Activated CD4-positive, alpha-beta T cell treated with anti-CD3 and anti-CD28 coated beads for 36 hours (primary cell): Measurements from ENCODE around the gene ERGIC3. TPM values are rescaled to one million over a fixed set of nuclear protein-coding genes. Genes with fewer than 3 reads are reported as not detected.
"Not testable (repeated sequence)": the region's sequence is repeated elsewhere in the genome, so short reads cannot be mapped to it uniquely, and the experiment has no call there.

ENCODE experiments used
- ATAC-seq: fragments of 200-7000 bp; cut with Tn5 transposase; one replicate; pipeline ENCODE4 v1.10.0; 2021; ENCODE audit warnings: mild to moderate bottlenecking, moderate library complexity
- CTCF ChIA-PET: fragments of 350-600 bp; sonication (Branson Sonifier 250); formaldehyde crosslinking; loops from one replicate; lab custom pipeline; 2021; ENCODE audit warnings: antibody characterized with exemption; lab: Charles Lee
- POLR2A ChIA-PET: fragments of 350-600 bp; sonication (Branson Sonifier 250); formaldehyde crosslinking; loops from one replicate; lab custom pipeline; 2021; ENCODE audit warnings: antibody characterized with exemption, inconsistent platforms; lab: Charles Lee
- DNase-seq: peaks from one replicate; pipeline ENCODE4 v3.0.0-alpha.2; 2020
- H3K27ac Mint-ChIP-seq: one replicate; pipeline ENCODE4 v1.8.0; 2021; ENCODE audit warnings: mixed read lengths
- H3K27me3 Mint-ChIP-seq: one replicate; pipeline ENCODE4 v1.8.0; 2021; ENCODE audit warnings: mixed read lengths
- H3K36me3 Mint-ChIP-seq: one replicate; pipeline ENCODE4 v1.8.0; 2021; ENCODE audit warnings: low read depth, mixed read lengths
- H3K4me1 Mint-ChIP-seq: one replicate; pipeline ENCODE4 v1.8.0; 2021; ENCODE audit warnings: mixed read lengths
- H3K4me3 Mint-ChIP-seq: one replicate; pipeline ENCODE4 v1.8.0; 2021; ENCODE audit warnings: mild to moderate bottlenecking, moderate library complexity, mixed read lengths
- H3K9me3 Mint-ChIP-seq: one replicate; pipeline ENCODE4 v1.8.0; 2021; ENCODE audit warnings: low read depth, mixed read lengths
- intact Hi-C, 2 experiments: fragments of 100-400 bp; cut with DNase I in 1 of 2; cut with micrococcal nuclease in 1 of 2; formaldehyde crosslinking; loops; one replicate each; pipeline versions ENCODE4 v1.14.2 to v1.15.1; 2022 to 2024; cut with DNase I, micrococcal nuclease
- total RNA-seq, 2 experiments: library from RNA; stranded (reverse); gene quantifications; one replicate each; pipeline ENCODE4 v1.2.3, GENCODE V29; 2021

ERGIC3 gene
- total RNA-seq, 2 experiments from 2014 or later: 109 to 127 TPM

DNA sequence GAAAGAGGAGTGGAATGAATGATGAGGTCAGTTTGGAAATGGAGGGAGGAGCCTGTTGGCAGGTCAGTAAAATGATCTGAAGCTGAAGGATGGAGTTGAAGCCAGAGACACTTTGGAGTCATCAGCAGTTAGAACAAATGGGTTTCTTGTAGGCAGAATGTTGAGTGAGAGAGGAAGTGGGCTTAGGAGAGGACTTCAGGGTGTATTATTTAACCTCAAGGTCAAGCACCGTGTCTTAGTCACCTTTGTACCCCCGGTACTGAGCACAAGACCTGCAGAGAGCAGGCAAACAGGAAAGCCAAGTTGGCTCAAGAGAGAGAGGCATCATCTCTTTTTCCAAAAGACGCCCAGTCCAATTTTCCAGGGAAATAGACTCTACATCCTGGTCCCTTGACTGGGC, 35.7 kb upstream of the ERGIC3 start:
- Mint-ChIP-seq H3K4me1 (peaks cover 19% of the 10 kb centered on the region), H3K4me3 (no peak overlapping the region), H3K27me3 (no peaks in the 10 kb centered on the region), H3K9me3 (no peaks in the 10 kb centered on the region), H3K36me3 (peaks cover 37% of the 10 kb centered on the region), H3K27ac (peak overlapping the region; percentile 83)
- ATAC-seq (peak; percentile 7), DNase-seq (no peak)
- ChIA-PET POLR2A (no interaction called here), CTCF (no interaction called here)
- intact Hi-C loops: no loop called here

DNA sequence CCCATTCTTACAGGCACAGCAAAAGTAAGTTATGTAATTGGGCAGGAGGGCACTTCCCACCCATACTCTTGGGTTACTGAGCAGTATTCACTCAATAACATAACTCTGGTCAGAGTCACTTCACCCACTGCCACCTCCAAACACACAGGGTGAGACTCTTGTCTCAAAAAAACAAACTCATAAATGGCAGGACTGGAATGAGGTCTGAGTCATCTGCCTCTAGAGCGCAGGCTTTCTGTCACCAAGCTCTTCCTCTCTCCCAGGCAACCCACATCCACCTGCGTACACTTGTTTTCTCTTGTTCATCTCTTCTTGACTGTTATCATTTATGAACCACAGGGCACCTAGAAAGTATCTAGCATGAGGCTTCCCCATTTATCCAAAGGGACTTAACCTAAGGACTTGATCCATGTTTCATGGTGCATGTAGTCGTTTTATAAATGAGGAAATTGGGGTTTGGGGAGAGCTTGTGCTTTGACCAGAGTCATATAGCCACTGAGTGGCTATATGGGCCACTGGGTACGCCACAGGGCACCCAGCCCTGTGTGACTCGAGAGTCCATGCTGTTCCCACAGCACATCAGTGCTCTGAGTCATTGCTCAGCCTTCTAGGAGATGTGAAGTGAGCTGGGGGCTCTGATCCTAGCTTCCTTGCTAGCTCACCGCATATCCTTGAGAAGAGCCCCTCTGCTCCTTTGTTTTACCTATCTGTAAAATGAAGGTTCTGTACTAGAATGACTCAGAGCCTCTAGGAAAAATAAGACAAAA, 34.8 kb upstream of the ERGIC3 start:
- no peaks in the 10 kb centered on the region for H3K27me3 Mint-ChIP-seq
- no peak overlapping the region for H3K4me3 Mint-ChIP-seq
- intact Hi-C loops: no loop called here
- ATAC-seq: peak; percentile 75
- peak overlapping the region; percentile 27 for H3K27ac Mint-ChIP-seq
- no peaks in the 10 kb centered on the region for H3K9me3 Mint-ChIP-seq
- peaks cover 19% of the 10 kb centered on the region for H3K4me1 Mint-ChIP-seq
- H3K36me3 Mint-ChIP-seq: peaks cover 40% of the 10 kb centered on the region
- DNase-seq: peak; percentile 37
- POLR2A ChIA-PET: interaction anchor here (0.6 kb wide), 1 partner anchor 206 kb away, joined by 3 read pairs; no protein-coding TSS in a partner anchor
- CTCF ChIA-PET: interaction anchor here (2.4 kb wide), 1 partner anchor 41 kb away, joined by 6 read pairs; no protein-coding TSS in a partner anchor

- Mint-ChIP-seq H3K9me3 (no peaks in the 10 kb centered on the region), H3K27me3 (no peaks in the 10 kb centered on the region), H3K4me3 (no peak overlapping the region), H3K27ac (no peak overlapping the region), H3K4me1 (peaks cover 19% of the 10 kb centered on the region), H3K36me3 (peaks cover 32% of the 10 kb centered on the region)
- intact Hi-C loops: no loop called here
- DNase-seq (no peak), ATAC-seq (no peak)
- ChIA-PET POLR2A (interaction anchor here (0.5 kb wide), 1 partner anchor 21 kb away, joined by 3 read pairs; the partner anchor contains the start of gene C20orf173), CTCF (interaction anchor here (2.4 kb wide), 1 partner anchor 42 kb away, joined by 6 read pairs; no protein-coding TSS in a partner anchor)
Observed at GRCh38 chr20:35508493-35509218, 33.2 kb upstream of the ERGIC3 start.

DNA sequence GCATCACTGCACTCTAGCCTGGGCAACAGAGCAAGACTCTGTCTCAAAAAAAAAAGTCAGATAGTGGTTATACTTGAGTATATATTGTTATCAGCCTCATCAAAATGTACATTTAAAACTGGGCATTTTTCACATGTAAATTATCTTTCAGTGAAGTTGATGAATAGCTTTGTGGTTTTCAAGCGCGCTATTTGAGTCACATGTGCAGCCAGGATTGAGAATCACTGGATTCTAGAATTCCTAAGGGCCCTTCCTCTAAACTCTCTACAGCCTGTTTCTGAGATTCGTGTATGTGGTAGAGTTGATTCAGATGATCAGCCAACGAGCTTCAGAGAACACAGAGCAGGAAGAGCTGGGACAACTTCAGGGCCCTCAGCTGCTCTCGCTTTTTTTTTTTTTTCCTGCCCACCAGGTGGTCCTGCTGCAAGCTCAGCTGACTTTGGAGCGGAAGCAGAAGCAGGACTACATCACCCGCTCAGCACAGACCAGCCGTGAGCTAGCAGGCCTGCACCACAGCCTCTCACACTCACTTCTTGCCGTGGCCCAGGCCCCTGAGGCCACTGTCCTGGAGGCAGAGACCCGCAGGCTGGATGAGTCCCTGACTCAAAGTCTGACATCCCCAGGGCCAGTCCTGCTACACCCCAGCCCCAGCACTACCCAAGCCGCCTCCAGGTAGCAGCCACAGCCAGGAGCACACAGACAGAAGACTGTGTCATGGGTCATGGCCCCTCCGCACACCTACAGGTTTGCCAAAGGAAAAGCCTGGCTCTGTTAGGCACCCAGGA, 30.7 kb upstream of the ERGIC3 start:
- no peaks in the 10 kb centered on the region for H3K9me3 Mint-ChIP-seq
- intact Hi-C loops: no loop called here
- no peak for ATAC-seq
- no peaks in the 10 kb centered on the region for H3K27me3 Mint-ChIP-seq
- no peak for DNase-seq
- peaks cover 19% of the 10 kb centered on the region for H3K36me3 Mint-ChIP-seq
- H3K4me1 Mint-ChIP-seq: peaks cover 10% of the 10 kb centered on the region
- H3K4me3 Mint-ChIP-seq: no peak overlapping the region
- POLR2A ChIA-PET: interaction anchor here (0.6 kb wide), 1 partner anchor 364 kb away, joined by 4 read pairs; the partner anchor contains the start of gene EDEM2
- H3K27ac Mint-ChIP-seq: no peak overlapping the region
- CTCF ChIA-PET: interaction anchor here (0.6 kb wide), 1 partner anchor 674 kb away, joined by 3 read pairs; no protein-coding TSS in a partner anchor

DNA sequence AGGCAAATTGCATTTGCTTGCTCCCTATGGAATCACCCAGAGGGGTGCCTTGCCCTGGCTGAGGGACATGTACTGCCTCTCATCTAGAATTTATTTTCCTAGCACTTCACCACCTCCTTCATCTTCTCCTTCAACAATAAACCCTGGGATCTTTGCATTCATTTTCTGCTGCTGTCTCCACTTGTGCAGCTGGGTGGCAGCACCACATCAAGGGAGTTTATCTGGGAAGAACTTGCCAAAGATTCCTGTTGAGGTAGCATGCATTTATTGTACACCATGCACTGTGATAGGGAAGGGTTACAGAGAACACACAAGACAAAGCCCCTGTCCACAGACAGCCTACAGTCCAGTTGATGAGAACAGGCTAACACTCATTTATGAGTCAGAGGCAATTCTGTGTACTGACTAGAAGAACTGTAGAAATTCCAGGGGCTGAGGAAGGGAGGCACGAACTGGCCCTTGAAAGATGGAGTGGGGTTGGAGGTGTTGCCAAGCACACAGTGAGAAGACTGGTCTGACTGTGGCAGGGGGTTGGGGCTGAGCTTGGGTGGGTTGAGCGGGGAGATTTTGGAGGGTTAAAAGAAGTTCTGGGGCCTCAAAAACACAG, 30.0 kb upstream of the ERGIC3 start:
- no peaks in the 10 kb centered on the region for H3K27me3 Mint-ChIP-seq
- H3K36me3 Mint-ChIP-seq: peaks cover 19% of the 10 kb centered on the region
- peaks cover 3% of the 10 kb centered on the region for H3K4me1 Mint-ChIP-seq
- H3K4me3 Mint-ChIP-seq: no peak overlapping the region
- H3K27ac Mint-ChIP-seq: peak overlapping the region; percentile 7
- DNase-seq (no peak), ATAC-seq (no peak)
- CTCF ChIA-PET: interaction anchor here (1.1 to 1.4 kb wide), 2 partner anchors 13 to 14 kb away, joined by 4 to 5 read pairs; no protein-coding TSS in a partner anchor
- intact Hi-C loops: no loop called here
- no peaks in the 10 kb centered on the region for H3K9me3 Mint-ChIP-seq
- POLR2A ChIA-PET: no interaction called here

DNA sequence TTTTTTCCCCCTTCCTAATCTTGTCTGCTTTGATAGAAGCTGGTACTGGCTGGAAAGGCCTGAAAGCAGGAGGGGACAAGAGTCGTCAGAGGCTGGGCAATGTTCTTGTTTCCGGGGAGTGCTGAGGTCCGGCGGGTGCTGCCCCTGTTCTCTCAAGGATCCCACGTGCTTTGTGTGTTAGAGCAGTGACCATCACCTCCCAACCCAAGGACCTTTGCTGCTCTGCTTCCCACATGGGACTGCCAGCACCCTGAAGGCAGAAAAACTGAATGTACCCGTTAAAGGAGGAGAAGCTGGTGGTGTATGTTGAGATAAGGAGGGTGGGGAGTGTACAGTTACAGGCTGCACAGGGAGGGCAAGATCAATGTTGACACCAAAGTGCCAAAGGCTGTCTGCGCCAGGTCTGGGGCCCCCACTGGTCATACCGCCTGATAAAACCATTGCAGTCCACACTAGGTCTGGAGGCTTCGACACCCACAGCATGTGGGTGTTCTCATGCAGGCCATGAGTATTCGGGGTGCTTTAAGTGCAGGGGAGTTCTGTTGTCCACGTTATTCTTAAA, 27.4 kb upstream of the ERGIC3 start:
- ATAC-seq: no peak
- intact Hi-C loops: no loop called here
- Mint-ChIP-seq H3K36me3 (peaks cover 13% of the 10 kb centered on the region), H3K4me3 (no peak overlapping the region), H3K27ac (no peak overlapping the region), H3K9me3 (no peaks in the 10 kb centered on the region), H3K27me3 (no peaks in the 10 kb centered on the region), H3K4me1 (no peaks in the 10 kb centered on the region)
- ChIA-PET CTCF (no interaction called here), POLR2A (no interaction called here)
- DNase-seq: no peak

- DNase-seq (no peak), ATAC-seq (no peak)
- peaks cover 13% of the 10 kb centered on the region for H3K36me3 Mint-ChIP-seq
- no peaks in the 10 kb centered on the region for H3K9me3 Mint-ChIP-seq
- H3K27me3 Mint-ChIP-seq: no peaks in the 10 kb centered on the region
- H3K4me3 Mint-ChIP-seq: no peak overlapping the region
- H3K4me1 Mint-ChIP-seq: no peaks in the 10 kb centered on the region
- no peak overlapping the region for H3K27ac Mint-ChIP-seq
- POLR2A ChIA-PET: no interaction called here
- CTCF ChIA-PET: no interaction called here
- intact Hi-C loops: no loop called here
Observed at GRCh38 chr20:35515341-35515740, 26.5 kb upstream of the ERGIC3 start.

GRCh38 chr20:35515949-35516645, 25.8 kb upstream of the ERGIC3 start:
- DNase-seq (no peak), ATAC-seq (no peak)
- ChIA-PET CTCF (interaction anchor here (1.0 to 1.7 kb wide), 3 partner anchors 18 to 142 kb away, joined by 3 read pairs; no protein-coding TSS in a partner anchor), POLR2A (no interaction called here)
- Mint-ChIP-seq H3K4me1 (no peaks in the 10 kb centered on the region), H3K9me3 (no peaks in the 10 kb centered on the region), H3K4me3 (no peak overlapping the region), H3K27ac (no peak overlapping the region), H3K27me3 (no peaks in the 10 kb centered on the region), H3K36me3 (peaks cover 13% of the 10 kb centered on the region)
- intact Hi-C loops: no loop called here

DNA sequence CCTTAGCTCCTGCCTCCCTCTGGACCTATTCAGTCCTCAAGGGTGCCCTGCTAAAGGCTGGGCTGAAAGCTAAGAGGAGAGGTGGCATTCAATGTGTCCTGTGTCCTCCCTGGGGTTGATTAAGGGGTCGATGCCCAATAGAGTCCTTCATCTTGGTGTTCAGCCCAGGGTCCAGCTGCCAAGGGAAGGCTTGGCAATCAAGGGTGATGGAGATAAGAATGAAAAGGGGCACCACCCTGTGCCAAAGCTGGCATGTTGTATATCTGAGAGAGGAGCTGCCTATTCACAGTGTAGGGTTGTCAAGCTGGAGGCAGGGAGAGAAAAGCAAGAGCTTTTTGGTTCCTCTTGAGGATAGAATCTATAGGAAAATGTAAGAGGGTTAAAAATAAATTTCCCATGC, 24.8 kb upstream of the ERGIC3 start:
- no peak for ATAC-seq
- ChIA-PET CTCF (interaction anchor here (1.0 to 1.7 kb wide), 3 partner anchors 16 to 143 kb away, joined by 3 read pairs; no protein-coding TSS in a partner anchor), POLR2A (no interaction called here)
- no peaks in the 10 kb centered on the region for H3K27me3 Mint-ChIP-seq
- no peak for DNase-seq
- H3K4me1 Mint-ChIP-seq: no peaks in the 10 kb centered on the region
- no peak overlapping the region for H3K4me3 Mint-ChIP-seq
- H3K36me3 Mint-ChIP-seq: peaks cover 6% of the 10 kb centered on the region
- intact Hi-C loops: no loop called here
- H3K9me3 Mint-ChIP-seq: no peaks in the 10 kb centered on the region
- no peak overlapping the region for H3K27ac Mint-ChIP-seq

DNA sequence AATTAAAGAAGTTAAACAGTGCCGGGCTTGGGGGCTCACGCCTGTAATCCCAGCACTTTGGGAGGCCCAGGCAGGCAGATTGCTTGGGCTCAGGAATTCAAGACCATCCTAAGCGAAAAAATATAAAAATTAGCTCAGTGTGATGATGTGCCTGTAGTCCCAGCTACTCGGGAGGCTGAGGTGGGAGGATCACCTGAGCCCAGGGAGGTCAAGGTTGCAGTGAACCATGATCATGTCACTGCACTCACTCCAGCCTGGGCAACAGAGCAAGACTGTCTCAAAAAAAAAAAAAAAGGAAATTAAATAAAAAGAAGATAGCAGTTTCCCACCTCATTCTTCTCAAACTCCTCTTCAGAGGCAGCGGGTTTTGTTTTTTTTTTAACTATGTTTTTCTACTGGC, 24.1 kb upstream of the ERGIC3 start:
- POLR2A ChIA-PET, CTCF ChIA-PET, ATAC-seq, H3K27me3 Mint-ChIP-seq, H3K4me3 Mint-ChIP-seq, H3K4me1 Mint-ChIP-seq, H3K9me3 Mint-ChIP-seq, DNase-seq, H3K36me3 Mint-ChIP-seq, intact Hi-C loops, H3K27ac Mint-ChIP-seq: not testable (repeated sequence)
